Measurements from ENCODE around the gene DAAM2.

- no peak for TF ChIP-seq CTCF (IDR thresholded peaks at IDR 0.05)
- TF ChIP-seq POLR2A (IDR thresholded peaks at IDR 0.05) = no peak
- TF ChIP-seq POLR2AphosphoS5 (IDR thresholded peaks at IDR 0.05) = peak in 1 of 3 donors; percentile 52
These were observed 24.6 kb downstream of the DAAM2 start for GRCh38 chr6:39816747-39817146.

All from breast epithelium (tissue), 3 donors.